ENCODE measurements around the gene KCTD2.
"Not testable (repeated sequence)": the region's sequence is repeated elsewhere in the genome, so short reads cannot be mapped to it uniquely, and the experiment has no call there.

The KCTD2 gene

GRCh38 chr17:75020331-75021110 is 26.5 kb upstream of the KCTD2 start:
- DNase-seq, result no peak

- DNase-seq, result no peak
Observed at GRCh38 chr17:75024686-75025397, 22.2 kb upstream of the KCTD2 start.

GRCh38 chr17:75025398-75025734 is 21.7 kb upstream of the KCTD2 start:
- DNase-seq, result not testable (repeated sequence)

GRCh38 chr17:75026650-75027049 is 20.4 kb upstream of the KCTD2 start:
- DNase-seq, result not testable (repeated sequence)

GRCh38 chr17:75030161-75030560 is 16.9 kb upstream of the KCTD2 start:
- no peak for DNase-seq

- peak; percentile 39 for DNase-seq
Observed at GRCh38 chr17:75031972-75032719, 14.9 kb upstream of the KCTD2 start.

GRCh38 chr17:75032720-75033280 is 14.2 kb upstream of the KCTD2 start:
- peak; percentile 22 for DNase-seq

GRCh38 chr17:75033346-75034235 is 13.4 kb upstream of the KCTD2 start:
- peak; percentile 81 for DNase-seq

- DNase-seq, result peak; percentile 68
Observed at GRCh38 chr17:75034236-75034908, 12.7 kb upstream of the KCTD2 start.

GRCh38 chr17:75036643-75037268 is 10.3 kb upstream of the KCTD2 start:
- DNase-seq, result peak; percentile 89

GRCh38 chr17:75039238-75039637 is 7.8 kb upstream of the KCTD2 start:
- DNase-seq, result no peak

GRCh38 chr17:75041656-75042280 is 5.3 kb upstream of the KCTD2 start:
- no peak for DNase-seq

- DNase-seq, result not testable (repeated sequence)
Observed at GRCh38 chr17:75043789-75044188, 3.2 kb upstream of the KCTD2 start.

- DNase-seq, result no peak
Observed at GRCh38 chr17:75044716-75045115, 2.3 kb upstream of the KCTD2 start.

- DNase-seq, result not testable (repeated sequence)
Observed at GRCh38 chr17:75045946-75046406, 1.0 kb upstream of the KCTD2 start.

GRCh38 chr17:75047398-75048098 is 523 bp downstream of the KCTD2 start:
- peak; percentile 14 for DNase-seq

GRCh38 chr17:75048249-75048878 is 1.3 kb downstream of the KCTD2 start:
- no peak for DNase-seq

- no peak for DNase-seq
Observed at GRCh38 chr17:75049057-75049456, 2.0 kb downstream of the KCTD2 start.

- no peak for DNase-seq
Observed at GRCh38 chr17:75049706-75050105, 2.7 kb downstream of the KCTD2 start.
